NCI-H1436 (cell line): ENCODE results near the gene NR6A1.
"Not testable (repeated sequence)": the region's sequence is repeated elsewhere in the genome, so short reads cannot be mapped to it uniquely, and the experiment has no call there.

ENCODE experiments used
- DNase-seq: peaks from one replicate; lab custom pipeline; 2025; lab: John Stamatoyannopoulos, UW

NR6A1 gene

DNA sequence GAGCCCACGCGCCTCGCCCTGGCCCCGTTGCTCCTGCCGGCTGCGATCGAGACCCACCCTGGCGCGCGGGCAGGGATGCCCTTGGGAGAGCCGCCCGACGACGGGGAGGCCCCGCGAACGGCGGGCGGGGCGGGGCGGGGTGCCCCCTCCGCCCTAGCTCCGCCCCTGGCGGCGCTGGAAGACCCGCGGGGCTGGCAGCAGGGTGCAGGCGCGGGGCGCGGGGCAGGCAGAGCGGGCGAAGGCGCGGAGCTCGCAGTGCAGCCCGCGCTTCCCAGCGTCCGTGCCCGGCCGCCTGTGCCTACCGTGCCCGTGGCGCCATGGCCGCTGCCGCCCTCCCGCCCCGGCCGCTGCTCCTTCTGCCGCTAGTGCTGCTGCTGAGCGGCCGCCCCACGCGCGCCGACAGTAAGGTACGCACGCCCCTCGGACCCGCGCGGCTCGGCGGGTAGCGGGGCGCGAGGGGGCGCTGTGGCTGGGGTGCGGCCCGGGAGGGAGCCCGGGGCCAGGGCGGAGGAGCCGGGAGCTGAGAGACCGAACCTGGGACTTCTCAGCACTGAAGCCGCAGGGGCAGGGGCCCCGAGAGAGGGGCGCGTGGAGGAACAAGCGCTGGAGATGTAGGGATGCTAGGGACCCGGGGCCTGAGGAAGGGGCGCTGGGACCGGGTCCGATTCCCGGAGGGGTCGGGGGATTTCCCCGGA, 6.0 kb upstream of the NR6A1 start, which contains the start of gene OLFML2A:
OLFML2A (plus strand) TSS at position 180 of the 695 bp plus-strand sequence; CDS start at position 318, 138 bp downstream.
- peak; percentile 61 for DNase-seq

DNA sequence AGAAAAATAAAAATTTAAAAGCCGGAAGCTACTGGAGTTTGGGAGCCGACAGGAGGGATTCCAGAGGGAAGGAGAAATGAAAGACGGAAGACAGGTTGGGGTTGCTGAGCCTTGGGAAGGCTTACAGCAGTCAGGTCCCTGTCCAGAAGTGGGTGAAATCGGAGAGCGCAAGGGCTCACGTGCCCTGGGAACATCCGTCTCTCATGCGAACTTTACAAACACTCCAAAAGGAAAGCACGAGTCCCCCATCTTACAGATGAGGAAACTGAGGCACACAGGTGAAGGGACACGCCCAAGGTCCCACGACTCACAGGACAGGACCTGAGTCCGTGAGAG, 5.5 kb upstream of the NR6A1 start:
- no peak for DNase-seq

DNA sequence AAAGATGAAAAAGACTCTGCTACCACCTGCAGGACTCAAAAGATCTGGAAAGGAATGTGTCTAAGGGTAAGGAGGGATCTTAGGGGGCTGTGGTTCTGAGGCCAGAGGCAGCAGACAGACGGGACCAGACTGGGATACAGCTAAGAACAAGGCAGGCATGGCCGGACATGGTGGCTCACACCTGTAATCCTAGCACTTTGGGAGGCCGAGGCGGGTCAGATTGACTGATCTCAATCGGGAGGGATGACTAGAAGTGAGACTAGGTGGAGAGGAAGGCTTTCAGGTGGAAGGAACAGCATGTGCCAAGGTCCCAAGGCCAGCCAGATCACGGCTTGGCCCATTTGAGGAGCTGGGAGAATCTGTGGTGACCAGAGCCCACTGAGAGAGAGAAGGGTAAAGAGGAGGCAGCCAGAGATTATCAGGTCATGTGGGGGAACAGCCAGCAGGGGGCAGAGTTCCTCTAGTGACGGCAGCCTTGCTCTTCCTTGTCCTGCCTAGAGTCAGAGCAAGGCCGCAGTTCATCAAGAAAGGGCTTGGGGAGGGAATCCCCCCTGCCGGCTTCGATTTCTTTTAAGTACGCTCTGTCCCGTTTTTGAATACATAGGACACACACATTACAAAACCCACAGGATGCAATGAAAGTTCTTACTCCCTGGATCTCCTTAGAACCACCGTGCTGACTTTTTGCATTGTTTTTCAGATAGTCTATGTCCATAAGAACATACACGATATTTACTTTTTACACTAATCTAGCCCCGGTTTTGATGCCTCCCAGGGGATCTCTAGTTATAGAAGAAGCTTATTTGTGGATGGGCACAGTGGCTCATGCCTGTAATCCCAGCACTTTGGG, 3.2 kb upstream of the NR6A1 start:
- peak; percentile 68 for DNase-seq

DNA sequence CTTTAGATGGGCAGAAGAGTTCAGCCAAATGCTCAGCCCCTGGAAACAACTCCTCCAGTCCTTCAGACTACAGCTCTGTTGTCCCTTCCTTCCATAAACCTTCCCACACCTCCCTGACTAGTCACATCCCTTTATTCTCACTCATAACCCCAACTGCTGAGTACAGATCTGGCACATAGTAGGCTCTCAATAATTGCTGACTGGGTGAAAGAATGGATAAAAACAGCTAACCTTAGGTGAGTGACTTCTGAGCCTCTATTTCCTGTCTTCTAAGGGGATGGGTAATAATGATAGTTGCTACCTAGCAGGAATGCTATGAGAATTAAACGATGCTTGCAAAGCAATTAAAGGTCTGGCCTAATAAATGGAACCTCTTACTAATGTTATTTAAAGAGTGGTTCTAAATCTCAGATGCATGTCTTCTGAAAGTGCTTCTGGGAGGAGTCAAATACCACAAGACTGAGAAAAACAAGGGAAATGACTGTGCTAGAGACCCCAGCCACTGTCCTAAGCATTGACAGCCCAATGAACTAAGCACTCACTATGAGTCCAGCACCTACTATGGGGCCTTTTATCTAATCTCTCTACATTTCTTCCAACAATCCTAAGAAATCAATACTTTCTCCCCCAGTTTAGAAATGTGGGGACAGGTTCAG, 2.5 kb upstream of the NR6A1 start:
- DNase-seq = no peak

DNA sequence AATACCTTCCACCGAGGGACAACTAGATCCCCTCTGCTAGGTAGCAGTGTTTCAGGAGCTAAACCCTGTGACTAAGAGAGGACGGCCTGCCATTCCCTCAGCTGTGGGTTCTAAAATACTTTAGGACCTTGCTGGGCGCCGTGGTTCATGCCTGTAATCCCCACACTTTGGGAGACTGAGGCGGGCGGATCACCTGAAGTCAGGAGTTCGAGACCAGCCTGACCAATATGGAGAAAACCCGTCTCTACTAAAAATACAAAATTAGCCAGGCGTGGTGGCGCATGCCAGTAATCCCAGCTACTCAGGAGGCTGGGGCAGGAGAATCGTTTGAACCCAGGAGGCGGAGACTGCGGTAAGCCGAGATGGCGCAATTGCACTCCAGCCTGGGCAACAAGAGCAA, 1.8 kb upstream of the NR6A1 start:
- not testable (repeated sequence) for DNase-seq

DNA sequence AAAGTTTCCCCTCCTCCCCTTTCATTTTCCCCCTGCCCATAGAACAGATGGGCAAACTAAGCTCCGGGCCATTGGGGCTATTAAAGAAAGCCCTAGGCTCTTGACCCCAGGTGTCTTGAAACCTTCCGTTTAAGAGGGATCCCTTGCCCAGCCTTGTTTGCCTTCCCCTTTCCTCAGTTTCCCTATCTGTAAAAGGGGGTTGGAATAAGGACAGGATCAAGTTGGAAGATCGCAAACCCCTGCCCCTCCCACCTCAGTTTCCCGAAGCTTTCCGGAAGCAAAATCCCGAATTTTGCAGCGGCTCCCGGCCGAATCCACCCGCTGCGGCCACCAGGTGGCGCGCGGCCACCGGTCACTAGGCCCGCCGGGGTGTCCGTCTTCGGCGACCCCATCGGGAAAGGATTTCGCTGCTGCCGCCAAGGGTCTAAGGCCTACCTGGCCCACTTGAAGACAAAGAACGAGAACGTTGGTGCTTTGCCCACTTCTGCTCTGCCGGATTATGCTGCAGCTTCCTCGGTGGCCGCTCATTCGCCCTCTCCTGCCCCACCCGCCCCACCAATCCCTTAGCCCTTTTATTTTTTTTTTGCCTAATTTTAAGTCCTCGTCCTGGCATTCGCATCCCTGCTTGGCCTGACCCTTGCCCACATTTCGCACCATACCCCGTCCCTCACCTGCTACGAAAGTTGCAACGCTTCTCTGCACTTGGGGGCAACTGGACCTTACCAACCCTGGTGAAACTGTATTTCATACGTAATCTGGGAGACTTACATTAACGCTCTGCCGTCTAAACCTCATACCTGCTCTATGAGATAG, 962 bp upstream of the NR6A1 start:
- peak; percentile 41 for DNase-seq

DNA sequence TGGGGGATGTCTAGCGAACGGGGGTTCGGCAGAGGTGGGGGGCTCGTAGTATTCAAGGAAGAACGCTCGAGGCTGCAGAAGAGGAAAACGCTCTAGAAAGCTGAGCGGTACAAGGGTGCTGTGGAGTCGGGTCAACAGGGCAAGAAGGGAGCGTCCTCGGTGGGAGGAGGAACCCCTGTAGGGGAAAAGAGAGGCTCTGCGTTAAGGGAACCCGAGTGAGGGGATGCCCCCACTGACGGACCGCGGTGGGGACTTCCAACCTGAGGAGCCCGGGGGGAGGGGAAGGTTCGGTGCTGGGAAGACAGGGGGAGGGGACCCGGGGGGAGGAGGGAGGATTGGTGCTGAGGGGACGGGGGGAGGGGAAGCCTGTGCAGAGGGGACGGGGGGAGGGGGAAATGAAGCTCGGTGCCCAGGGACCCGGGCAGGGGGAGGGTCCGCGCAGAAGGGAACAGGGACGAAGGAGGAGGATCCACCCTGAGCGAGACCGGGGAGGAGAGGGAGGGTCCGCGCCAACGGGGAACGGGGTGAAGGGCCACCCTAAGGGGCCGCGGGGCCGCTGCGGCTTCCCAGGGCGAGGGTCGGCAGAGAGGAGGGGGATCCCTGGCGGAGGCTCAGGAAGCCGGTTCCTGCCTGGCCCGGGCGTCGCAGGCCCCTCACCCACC, 621 bp downstream of the NR6A1 start:
- no peak for DNase-seq

DNA sequence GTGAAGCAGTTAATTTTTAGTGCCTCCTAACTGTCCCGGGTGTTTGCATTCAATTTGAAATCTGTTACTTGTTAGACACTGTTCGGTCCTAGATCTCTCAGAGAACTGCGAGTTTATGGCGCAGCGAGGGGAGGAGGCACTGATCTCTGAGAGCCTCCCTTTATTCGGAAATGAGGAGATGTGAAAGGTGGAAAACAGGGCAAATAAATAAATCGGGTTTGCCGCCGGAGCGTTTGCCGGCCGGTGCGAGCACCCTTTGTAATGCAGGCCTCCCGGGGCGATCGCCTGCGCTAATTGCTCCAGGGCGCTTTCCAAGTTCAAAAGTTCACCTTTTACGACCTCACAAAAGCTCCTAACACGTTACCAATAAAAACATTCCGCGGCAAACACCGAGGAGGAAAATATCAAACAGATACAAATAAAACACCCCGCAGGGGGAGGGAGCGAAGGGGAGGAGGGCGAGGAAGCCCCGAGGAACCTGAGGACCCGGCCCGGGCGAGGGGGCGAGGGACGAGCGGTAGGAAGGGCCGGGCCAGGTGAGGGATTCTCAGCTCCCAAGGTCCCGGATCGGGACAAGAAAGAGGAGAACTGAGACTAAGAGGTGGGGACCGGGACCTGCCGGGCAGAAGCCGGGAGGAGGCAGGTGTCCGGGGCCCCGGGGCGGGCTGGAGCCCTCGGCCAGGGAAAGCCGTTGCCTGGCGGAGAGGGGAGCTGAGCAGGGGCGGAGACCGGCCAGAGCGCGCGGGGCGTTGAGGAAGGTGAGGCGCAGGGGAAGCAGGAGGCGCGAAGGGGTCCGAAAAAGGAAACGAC, 1.4 kb downstream of the NR6A1 start:
- DNase-seq = no peak

DNA sequence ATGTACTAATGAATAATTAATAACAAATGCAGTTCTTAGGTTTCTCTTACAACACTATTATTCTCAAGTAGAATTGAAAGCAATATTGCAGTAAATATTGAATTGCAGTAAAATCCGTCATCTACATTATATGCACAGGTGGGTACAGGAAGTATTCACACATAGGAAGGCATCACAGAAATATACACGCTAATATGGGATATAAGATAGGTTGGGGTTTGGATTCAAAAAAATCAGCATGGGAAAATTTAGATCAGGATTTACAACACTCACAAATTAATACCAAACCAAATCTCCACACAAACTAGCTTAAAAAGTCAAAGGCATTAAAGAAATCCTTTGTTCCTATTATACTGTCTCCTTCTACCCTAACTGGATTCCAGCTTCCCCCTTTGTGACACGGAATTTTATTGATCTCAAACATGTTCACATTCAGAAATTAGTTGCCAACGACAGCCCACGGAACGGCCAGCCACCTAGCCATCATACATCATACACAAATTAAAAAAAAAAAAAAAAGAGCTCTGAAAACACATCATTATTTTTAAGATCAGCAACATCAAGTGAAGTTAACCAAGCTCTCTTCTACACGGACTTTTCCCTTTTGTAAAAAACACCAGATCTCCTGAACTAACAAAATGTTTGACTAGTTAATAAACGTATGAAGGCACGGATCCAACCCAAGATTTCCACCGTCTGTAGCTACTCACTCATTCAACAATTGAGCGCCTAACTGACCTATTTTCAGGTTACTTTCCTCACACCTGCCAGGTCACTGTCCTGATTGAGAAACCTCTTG, 2.2 kb downstream of the NR6A1 start:
- DNase-seq = no peak

DNA sequence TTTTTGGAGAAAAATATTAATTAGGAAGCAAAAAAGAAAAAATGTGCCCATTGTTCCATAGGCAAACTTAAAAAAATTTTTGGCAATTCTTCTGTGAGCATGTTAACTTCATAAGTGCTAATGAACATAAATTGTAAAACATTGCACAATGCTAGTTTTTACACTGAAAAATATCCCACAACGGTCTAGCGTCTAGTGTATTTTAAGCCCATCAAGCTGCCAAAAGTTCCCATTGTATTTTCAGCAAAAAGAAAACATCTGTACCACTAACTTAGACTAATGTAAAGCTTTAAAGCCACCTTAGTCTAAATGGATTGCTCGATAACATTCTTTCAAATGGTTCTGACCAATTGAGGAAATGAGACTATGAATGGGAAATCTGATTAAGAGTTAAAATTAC, 2.8 kb downstream of the NR6A1 start:
- DNase-seq = no peak

DNA sequence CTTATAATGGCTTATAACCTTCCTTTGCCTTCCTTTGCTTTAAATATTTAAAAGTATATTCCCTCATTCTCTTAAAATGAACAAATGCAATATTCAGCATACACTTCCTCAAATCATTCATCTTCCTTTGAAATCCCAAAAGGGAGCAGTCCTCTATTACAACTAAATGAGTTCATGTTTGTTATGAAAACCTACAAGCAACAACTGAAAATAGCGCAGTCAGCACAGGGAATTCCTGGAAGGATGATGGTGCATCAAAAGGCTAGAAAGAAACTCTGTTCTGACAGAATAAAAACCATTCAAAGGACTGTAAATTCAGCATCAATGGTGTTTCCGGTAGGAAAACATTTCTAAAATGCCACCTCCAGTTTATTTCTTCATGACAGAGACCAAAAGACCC, 3.3 kb downstream of the NR6A1 start:
- no peak for DNase-seq

DNA sequence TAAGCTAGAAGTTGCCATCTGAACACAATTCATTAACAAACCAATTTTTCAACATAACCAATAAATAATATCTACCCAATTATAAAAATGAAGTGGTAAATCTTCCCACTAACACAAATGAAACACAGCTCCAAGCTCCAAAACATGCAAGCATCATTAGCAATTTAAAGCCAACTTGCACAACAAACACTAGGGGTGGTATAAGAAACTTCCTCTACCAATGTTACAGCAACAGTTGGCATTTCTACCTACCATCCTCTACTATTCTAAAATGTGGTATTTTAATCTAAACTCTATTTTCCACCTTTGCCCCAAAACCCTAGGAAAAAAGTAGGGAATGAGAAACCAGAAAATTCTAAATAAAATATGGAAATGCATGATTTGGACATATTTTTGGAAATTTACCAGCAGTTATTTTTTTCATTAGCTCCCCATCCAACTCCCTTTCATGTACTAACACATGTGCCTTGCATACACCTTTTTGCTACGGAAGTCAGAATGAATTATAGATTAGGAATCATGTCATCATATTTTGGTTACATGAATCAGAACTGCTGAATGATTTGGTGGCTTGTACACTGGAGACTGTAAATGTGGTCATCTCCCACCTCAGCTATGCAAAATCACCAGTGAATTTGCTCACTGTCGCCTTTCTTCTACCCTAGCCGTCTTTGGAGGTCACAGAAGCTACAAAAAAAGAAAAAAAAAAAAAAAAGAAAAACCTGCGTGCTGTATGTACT, 4.1 kb downstream of the NR6A1 start:
- no peak for DNase-seq

DNA sequence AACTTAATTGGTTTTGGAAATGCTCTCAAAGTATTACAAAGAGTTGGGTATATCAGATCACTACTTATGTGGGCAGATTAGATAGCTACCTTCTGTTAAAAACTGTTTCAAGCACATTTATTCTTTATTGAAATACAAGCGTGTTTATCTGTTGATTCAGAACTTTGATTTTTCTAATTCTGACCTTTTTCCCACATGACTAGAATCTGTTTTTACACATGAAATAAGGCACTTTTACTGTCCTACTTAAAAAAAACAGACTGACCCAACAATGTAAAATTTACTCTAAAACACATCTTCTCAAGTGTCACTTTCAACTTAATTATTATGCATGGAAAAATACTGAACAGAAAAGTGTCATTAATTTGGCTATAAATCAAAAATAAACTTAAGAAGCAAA, 4.8 kb downstream of the NR6A1 start:
- DNase-seq = no peak

DNA sequence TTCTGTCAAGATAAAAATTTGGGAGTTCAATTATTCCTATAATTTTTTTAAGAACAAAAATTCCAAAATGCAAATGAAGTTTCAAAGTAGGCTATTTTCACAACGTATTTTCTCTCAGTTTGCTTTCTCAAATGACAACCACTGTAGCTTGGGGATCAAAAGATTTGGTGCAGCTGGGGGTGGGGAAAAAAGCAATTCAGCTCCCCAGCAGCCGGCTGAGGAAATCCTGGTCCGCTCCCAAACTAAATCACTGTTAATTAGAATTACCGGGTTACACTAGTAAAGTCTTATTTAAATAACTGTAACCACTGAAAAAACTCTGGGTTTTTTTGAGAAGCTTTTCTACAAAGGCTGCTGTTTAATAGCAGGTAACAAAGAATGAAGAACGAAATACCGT, 5.7 kb downstream of the NR6A1 start:
- no peak for DNase-seq

DNA sequence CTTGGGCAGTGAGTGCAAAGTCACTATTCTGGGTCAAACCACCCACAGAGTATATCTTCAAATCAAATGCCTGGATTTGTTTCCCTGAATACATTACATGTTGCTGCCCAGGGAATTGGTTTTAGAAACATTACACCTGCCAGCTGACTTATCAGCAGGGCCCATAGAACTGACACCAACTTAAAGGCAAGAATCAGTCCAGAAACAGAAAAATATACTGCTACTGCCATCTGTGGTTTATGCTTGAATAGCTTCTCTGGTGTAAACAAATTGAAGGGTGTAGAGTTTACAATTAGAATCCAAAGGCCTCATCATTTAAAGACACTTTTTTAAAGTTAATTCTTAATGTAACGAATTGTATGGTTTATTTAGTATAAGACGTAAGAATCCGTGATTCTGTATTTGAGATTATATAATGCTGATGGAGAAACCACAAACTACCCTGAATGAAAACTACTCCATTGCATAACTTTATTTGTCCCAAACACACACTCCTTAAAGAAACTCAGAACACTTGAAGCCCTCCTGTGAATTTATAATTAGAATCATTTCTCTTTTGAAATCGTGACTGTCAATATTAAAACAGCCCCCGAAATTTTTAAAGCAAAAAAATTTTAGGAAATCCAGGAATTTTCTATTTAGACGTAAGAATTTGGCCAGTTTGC, 6.2 kb downstream of the NR6A1 start:
- DNase-seq = no peak

DNA sequence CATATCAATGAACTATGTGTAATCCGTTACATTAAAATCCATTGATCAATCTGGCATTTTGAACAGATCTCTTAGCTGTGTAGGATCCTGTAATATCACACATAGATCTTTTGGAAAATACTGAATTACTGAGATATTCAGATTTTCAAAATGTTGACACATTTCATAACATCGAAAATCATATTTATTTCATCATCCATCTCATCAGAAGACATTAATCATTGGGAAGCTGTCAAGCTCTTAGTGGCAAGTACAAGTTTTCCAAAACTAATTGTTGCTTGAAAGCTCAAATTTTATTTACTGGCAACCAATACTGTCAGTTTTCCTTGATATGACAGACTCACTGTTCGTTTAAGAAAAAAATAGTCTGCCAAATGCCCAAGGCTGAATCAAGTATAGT, 8.5 kb downstream of the NR6A1 start:
- no peak for DNase-seq

DNA sequence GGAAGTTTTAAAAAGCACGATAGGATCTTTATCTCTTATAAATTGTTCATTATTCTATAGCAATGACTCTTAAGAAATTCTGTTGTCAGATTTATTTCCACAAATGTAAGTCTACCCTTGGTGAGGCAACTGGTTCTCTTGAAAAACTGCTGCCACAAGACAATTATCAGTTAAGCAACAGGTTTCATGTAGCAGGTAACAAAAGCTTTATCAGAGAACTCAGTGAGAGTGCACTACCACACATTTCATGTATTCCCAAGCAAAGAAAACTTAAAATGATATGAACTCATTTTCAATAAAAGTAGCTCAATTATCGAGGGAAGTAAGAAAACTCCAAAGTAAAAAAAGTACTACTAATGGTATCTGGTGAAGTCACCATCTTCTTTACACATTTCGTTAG, 9.4 kb downstream of the NR6A1 start:
- no peak for DNase-seq

DNA sequence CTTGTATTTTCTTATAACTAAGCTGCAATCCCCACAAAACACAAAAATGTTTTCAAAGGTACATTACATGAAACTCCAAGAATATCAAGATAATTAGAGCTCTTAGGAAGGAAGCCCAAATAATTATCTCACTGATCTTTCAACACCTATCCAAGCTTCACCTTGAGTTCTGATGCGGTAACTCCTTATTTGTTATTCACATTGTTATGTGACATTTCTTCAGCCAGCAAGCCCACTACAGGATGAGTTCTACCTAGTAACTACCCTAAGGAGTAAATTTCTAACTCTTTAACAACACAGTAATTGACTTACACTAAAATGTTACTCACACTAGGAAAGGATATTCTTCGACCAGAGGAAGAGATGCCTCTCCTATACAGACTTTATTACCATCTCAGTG, 9.9 kb downstream of the NR6A1 start:
- DNase-seq = no peak

DNA sequence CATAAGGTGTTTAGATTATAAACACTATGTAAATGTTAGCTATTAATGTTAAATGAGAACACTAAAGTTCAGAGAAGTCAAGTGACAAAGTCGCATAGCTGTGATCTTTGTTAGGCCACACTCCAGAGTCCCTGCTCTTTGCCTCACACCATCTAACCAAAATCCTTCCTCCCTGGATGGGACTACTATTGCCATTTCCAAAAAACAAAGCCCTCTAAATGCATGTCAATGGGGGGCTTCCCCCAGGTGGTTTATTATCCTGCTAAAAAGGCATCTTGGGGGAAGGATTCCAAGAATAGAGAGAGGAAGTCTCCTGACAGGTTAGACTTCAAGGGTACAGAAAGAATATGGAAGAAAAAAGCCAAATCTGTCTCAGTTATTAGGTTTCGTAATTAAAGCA, 10.4 kb downstream of the NR6A1 start:
- no peak for DNase-seq
